GF-D8 (cell line): ENCODE results near the gene LRRC56.

ENCODE experiments used
- DNase-seq: peaks from one replicate; lab custom pipeline; 2025; lab: John Stamatoyannopoulos, UW

The LRRC56 gene, protein sequence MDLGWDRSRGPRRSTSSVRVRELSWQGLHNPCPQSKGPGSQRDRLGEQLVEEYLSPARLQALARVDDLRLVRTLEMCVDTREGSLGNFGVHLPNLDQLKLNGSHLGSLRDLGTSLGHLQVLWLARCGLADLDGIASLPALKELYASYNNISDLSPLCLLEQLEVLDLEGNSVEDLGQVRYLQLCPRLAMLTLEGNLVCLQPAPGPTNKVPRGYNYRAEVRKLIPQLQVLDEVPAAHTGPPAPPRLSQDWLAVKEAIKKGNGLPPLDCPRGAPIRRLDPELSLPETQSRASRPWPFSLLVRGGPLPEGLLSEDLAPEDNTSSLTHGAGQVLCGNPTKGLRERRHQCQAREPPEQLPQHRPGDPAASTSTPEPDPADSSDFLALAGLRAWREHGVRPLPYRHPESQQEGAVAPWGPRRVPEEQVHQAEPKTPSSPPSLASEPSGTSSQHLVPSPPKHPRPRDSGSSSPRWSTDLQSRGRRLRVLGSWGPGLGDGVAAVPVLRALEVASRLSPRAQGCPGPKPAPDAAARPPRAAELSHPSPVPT

DNA sequence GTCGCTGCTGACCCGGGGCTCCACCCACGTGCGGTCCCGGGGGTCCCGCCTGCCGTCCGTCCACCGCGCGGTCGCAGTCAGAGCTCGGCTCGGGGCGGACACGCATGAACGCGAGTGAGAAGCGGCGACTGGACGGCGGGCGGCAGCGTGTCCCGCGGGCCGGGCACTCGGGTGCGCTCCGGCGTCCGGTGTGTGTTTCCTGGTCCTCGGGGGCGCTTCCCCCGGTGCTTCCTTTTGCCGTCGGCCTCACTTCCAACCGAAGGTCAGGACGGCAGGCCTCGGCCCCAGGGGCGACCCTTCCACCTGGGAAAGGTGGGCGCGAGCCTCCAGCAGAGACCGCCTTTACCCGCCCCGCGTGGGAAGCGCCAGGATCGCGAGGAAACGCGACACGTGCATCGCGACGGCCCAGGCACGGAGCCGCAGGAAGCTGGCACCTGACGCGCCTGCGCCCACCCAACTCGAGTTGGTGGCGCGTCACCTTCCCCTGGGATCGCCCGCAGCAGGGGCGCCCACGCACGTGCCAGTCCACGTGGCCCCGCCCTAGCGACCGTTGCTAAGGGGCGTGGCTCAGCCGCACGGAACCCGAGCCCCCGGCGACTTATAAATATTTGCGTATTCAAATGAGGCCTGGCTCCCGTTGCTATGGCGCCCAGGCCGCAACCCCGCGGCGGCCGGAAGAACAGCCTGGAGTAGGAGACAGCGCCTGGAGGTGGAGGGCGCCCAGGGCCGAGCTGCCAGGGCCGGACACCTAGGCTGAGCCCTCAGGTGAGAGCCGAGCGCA lies at the start of gene LRRC56:
TSS of gene LRRC56 (plus strand) at position 687 of the 781 bp plus-strand sequence. CDS start 3,158 bp downstream, outside the sequence.
- DNase-seq, result peak; percentile 69

DNA sequence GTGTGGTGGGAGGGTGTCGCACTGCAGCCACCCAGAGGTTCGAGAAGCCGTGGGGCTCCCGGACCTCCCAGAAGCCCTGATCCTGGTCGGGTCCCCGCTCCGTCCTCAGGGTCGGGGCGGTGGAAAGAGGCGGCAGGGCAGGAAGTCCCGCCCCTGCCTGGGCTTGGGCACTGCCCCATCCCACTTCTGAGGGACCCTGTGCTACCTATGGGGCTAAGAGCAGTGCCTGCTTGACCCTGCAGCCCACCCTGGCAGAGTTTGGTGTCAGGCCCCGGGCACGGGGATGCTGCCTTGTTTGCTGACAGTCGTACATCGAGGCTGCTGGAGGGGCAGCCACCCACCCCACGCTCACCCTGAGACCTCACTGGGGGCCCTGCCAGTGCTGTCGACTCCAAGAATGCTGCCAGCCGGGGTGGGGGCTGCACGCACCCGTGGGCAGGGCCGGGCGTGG lies 49.7 kb upstream of the LRRC56 start:
- no peak for DNase-seq

DNA sequence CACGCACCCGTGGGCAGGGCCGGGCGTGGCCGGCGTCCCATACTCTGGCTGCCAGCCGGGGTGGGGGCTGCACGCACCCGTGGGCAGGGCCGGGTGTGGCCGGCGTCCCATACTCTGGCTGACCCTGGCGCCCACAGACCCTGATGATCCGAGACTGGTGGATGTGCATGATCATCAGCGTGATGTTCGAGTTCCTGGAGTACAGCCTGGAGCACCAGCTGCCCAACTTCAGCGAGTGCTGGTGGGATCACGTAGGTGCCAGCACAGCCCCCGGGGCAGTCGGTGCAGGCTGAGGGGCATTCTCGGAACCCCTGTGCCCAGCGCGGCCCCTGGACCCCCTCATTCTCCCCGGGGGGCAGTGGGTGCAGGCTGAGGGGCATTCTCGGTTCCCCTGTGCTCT lies 49.3 kb upstream of the LRRC56 start:
- no peak for DNase-seq

DNA sequence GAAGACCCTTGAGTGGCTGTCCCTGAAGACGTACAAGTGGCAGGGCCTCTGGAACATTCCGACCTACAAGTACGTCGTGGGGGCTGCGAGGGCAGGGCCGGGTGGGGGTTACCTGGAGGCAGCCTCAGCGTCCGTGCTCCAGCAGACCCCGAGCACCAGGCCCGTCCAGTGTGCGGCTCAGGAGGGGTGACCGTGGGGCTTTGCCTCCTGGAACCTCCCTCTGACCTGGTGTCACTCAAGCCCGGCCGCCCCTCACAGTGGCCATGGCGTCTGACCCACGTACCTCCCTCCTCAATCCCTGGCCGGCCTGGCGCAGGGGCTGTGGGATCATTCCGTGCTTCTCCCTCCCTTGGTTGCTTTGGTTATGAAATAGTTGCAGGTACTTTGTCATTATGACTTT lies 48.7 kb upstream of the LRRC56 start:
- DNase-seq, result no peak

DNA sequence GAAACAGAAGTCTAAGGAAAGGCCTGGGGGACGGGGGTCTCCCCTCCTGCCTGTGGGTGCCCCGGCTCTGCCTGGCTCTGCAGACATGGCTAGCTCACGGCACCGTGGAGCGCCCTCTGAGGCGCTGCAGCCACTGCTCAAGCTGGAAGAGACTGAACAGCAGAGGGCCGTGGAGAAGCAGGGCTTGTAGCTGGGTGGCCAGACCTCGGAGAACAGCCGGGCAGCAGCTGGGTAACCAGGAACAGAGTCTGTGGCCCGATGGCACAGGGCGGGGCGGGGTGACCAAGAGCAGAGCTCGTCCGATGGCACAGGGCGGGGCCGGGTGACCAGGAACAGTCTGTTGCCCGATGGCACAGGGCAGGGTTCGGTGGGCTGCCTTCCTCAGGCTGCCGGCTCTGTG lies 48.3 kb upstream of the LRRC56 start:
- no peak for DNase-seq

DNA sequence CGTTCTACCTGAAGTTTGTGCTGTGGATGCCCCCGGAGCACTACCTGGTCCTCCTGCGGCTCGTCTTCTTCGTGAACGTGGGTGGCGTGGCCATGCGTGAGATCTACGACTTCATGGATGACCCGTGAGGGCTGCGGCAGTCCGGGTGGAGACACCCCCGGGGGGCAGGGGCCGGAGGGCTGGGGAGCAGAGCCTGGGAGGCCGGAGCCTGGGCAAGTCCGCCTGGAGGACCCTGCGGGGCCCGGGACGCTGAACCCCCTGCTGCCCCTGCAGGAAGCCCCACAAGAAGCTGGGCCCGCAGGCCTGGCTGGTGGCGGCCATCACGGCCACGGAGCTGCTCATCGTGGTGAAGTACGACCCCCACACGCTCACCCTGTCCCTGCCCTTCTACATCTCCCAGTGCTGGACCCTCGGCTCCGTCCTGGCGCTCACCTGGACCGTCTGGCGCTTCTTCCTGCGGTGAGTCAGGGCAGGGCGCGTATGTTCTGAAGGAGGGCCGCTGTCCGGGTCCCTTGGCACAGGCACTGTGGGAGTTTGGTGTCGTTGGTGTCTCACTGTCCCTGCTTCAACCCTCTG lies 47.6 kb upstream of the LRRC56 start:
- DNase-seq, result no peak

DNA sequence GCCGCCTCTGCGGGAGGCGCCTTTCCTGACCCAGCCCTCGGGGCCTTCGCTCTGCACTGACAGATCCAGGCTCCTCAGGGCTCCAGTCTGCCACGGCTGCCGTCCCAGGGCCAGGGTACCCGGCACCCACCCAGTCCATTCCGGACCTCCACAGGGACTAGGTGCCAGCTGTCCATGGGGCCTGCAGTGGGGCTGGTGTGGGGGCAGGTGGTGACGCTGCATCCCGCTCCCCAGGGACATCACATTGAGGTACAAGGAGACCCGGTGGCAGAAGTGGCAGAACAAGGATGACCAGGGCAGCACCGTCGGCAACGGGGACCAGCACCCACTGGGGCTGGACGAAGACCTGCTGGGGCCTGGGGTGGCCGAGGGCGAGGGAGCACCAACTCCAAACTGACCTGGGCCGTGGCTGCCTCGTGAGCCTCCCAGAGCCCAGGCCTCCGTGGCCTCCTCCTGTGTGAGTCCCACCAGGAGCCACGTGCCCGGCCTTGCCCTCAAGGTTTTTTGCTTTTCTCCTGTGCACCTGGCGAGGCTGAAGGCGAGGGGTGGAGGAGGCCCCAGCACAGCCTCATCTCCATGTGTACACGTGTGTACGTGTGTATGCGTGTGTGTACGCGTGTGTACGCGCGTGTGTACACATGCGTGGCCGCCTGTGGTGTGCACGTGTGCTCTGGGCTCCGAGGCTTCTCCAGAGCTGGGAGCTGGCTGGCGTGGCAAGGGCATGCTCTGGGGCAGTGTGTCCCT lies 47.0 kb upstream of the LRRC56 start:
- DNase-seq, result no peak

DNA sequence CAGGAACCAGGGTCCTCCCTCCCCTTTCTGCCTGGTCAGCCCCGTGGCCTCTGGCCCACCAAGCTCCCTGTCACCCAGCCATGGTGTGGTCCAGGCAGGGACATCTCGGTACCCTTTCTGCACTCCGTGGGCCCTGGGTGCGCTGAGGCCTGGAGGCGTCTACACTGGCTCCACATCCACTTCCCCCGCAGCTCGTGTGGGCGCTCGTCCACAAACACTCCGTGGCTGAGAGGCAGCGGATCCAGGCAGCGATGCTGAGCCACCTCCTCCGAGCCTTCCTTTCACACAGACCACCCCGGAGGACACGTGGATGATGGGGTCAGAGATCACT lies 46.4 kb upstream of the LRRC56 start:
- DNase-seq, result no peak

DNA sequence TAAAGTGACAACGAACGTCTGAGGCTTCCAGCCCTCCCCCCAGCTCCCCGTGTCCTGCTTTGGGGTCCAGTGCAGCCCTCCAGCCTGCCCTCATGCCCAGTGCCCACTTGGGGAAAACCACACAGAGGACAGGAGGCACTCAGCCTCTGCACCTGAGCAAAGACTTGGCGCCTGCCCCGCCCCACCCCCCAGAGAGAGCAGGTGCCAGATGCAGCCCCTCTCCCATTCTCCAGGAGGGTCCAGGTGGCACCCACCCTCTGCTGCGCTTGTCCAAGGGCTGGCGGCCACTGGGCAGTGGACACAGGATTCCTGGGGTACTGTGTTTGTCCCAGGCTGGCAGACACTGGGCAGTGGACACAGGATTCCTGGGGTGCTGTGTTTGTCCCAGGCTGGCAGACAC lies 46.0 kb upstream of the LRRC56 start:
- no peak for DNase-seq

DNA sequence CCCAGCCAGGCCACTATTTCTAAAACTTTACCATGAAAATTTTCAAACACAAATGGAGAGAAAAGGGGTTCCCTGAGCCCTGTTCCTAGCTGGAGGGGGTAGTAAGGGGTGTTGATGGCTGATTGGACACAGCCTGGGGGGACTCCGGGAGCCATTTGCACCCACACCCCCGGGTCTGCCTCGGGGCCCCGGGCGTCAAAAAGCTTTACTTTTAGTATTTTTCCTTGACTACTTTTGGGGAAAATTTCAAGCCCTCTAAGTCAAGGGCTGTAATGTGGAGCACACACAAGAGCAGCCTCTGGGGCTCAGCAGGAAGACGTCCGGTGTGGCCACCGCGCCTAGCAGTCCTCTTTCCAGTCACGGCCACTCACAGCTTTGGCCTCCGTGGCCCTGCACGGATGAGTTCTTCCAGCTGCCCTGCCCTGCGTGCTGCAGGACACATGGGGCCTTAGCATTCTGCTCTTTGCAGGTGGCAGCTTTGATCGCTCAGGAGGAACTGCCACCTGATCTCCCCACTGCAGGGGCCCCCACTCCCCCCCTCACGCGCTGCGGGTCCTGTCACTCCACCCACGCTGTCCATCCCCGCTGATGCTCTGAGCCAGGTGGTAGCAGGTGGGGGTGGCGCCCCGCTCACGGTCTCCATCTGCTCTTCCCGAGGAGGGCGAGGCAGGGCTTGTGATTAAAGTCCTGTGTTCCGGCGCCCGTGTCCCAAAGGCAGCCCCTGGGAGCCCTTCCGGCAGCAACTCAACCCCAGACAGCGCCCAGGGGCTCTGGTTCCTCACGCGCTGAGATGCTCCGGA lies 44.7 kb upstream of the LRRC56 start:
- DNase-seq, result no peak

DNA sequence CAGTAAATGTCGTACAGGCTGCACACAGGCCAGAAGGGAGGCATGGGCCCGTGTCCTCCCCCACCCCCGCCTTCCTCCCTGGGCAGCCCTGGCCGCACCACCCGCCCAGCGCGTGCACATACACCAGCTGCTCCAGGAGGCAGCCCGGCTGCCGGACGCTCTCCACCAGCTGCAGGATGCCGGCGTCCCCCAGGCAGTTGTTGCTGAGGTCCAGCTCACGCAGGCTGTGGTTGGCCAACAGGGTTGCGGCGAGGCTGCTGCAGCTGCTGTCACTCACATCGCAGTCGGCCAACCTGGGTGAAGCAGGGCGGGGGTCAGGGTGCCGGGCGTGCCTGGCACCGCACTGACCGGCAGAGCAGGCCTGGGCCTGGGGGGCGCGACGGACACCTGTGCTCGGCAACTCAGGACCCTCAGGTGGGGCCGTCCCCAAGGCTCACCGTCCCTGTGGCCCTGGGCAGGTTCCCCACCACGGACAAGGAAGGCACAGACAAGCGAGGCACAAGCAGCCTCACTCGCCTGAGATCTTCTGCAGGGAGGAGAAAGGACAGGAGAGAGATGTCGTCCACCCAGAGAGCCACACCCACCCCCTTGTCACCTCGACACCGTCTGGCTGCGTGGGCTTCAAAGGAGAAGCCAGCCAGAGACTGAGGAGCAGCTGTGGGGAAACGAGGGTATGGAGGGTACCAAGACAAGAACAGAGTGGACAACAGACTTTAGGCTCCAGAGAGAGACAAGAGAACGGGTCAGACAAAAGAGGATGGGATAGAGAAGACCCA lies 42.4 kb upstream of the LRRC56 start:
- DNase-seq, result no peak

DNA sequence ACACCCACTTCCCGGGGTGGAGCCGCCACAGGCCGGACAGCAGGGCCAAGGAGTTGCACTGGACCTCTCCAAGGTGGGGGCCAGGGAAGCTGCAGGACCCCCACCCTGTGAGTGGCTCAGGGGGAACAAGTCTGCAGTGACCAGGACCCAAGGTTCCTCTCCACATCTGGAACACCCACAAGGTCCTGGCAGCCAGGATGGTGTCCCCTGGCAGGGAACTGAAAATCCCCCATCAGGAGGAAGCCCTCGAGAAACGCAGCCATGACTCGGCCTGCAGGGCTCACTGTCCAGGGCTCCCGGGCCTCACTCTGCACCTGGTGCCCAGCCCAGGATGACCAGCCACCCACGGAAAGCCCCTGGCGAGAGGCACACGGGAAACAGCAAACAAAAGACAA lies 41.8 kb upstream of the LRRC56 start:
- DNase-seq, result no peak

DNA sequence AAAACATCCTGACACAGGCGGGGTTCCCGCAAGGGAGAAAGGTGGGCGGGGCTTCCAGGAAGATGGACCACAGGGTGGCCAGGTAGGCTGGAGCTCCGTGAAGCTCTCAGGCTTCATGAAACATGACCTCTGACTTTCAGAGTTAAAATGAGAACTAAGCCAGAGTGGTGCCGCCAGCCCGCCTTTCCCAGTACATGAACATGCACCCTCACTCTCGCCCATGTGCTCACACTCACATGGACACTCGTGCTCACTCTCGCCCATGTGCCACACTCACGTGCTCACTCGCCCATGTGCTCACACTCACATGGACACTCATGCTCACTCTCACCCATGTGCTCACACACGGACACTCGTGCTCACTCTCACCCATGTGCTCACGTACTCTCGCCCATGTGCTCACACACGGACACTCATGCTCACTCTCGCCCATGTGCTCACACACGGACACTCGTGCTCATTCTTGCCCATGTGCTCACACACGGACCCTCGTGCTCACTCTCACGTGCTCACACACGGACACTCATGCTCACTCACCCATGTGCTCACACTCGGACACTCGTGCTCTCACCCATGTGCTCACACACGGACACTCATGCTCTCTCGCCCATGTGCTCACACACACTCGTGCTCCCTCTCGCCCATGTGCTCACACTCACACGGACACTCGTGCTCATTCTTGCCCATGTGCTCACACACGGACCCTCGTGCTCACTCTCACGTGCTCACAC lies 40.3 kb upstream of the LRRC56 start:
- no peak for DNase-seq

DNA sequence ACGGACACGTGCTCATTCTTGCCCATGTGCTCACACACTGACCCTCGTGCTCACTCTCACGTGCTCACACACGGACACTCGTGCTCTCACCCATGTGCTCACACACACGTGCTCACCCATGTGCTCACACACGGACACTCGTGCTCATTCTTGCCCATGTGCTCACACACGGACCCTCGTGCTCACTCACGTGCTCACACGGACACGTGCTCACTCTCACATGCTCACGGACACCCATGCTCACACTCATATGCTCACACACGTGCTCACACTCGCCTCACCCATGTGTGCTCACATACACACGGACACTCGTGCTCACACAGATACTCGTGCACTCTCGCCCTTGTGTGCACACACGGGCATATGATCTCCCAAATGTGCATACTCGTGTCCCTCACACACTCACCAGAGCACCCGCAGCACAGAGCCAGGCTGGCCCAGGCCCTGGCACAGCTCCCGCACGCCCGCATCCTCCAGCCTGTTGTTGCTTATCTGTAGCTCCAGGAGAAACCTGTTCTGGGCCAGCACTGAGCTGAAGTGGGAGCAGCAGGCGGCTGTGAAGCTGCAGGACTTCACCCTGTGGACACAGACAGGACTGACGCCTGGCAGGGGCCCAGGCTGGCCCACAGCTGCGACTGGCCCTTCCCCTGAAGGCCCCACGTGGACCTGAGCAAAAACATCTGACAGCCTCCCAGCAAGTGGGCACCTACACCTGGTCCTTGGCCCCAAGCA lies 39.6 kb upstream of the LRRC56 start:
- DNase-seq, result no peak

DNA sequence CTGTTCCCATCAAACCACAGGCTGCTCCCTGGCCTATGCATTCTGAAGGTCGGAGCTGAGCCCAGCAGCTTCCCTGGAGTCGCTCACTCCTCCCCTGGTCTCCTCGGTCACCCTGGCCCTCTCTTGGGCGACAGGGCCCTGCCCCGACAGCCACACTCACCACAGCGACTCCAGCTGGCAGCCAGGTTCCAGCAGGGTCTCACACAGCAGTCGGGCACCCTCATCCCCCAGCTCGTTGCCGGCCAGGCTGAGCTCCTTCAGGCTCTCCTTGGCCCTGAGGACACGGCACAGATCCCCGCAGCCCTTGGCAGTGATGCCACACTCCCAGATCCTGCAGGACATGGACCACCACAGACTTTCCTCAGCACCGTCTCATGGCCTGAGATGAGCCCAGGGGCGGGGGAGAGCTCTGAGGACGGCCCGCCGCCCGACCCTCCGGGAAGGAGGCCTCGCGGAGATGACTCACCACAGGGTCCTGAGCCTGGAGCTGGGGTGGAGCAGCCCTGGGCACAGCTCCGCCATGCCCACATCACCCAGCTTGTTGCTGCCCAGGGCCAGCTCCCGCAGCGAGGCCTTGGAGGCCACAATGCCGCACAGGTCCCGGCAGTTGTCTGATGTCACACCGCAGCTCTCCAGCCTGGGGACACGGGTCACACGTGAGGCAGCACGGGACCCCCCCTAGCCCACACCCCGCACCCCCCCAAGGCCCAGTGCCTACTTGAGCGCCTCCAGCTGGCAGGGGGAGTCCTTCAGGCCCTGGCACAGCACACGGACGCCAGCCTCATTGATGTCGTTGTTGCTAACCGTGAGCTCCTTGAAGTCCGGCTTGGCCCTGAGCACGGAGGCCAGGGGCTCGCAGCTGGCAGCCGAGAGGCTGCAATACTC lies 38.8 kb upstream of the LRRC56 start:
- DNase-seq, result no peak

DNA sequence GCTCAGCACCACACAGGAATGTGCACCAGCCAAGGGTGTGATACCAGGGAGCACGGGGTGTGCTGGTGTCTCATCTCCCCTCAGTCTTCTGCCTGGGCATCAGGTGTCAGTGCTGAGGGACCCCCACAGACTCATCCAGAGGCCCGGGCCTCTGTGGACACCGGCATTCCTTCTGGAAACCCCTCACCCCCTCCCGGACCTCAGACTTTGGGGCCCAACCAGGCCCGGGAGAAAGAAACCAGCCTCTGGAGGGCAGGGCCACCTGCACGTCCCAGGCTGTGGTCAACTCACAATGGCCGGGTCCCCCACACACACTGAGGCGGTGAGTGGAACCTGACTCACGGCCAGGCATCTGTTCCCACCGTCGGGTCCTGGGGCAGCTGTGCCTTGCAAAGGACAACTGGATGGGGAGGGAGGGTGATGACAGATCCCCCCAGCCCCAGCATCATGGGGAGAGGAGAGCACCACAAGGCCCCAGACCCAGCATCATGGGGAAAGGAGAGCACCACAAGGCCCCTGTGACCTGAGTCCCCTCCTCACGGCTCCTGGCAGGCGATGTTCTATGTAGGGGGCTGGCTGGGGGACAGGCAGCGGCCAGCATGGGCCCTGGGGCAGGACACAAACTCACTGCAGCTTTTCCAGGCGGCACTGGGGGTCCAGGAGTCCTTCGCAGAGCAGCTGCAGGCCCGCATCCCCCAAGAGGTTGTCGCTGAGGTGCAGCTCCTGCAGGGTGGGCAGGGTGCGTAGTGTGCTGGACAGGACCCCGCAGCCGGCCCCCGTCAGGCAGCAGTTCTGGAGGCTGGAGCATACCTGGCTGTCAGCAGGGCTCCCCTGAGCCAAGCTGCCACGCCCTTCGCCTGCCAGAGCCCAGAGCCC lies 37.9 kb upstream of the LRRC56 start:
- no peak for DNase-seq
